ENCODE data around the gene TMEM198. TPM values are rescaled to one million over a fixed set of nuclear protein-coding genes. Genes with fewer than 3 reads are reported as not detected.
A peak's percentile ranks its signal among the peaks of the same experiment; 100 is the strongest.

Gene TMEM198
- total RNA-seq, 1 donor: 2.6 TPM

DNA sequence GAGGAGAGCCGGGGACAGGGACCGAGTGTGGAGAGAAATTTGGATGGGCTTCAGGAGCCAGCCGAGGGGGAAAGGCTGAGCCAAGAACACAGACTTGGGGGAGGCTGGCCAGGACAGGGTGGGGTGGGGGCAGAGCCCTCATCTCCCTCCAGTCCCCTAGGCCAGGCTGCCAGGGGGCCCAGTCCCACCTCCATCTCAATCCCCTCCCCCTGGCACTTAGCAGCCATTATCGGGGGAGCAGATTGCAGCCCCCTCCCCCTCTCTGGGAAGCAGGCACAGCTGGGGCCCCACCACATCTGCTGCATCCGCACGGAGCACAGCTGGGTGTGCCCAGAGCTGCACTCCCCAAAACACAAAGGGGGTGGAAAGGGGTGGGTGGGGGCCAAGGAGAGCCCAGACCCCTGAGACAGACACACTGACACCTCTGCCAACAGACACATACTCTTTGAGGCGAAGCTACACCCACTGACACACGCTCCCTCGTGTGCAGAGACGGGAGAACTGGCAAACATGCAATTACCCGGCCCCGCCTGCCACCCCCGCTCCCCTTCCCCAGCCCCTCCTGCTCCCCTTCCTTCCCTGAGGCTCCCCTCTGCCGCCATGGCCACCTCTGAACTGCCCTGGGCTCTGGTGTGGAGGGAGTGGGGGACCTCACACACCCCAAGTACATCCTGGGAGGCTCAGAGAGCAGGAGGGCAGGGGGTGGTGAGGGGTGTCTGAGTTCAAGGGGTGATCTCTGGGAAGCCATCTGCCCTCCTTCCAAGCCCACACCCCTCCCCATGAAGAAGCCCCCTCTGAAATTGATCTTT, 34.7 kb upstream of the TMEM198 start:
- TF ChIP-seq, protein P1, sequence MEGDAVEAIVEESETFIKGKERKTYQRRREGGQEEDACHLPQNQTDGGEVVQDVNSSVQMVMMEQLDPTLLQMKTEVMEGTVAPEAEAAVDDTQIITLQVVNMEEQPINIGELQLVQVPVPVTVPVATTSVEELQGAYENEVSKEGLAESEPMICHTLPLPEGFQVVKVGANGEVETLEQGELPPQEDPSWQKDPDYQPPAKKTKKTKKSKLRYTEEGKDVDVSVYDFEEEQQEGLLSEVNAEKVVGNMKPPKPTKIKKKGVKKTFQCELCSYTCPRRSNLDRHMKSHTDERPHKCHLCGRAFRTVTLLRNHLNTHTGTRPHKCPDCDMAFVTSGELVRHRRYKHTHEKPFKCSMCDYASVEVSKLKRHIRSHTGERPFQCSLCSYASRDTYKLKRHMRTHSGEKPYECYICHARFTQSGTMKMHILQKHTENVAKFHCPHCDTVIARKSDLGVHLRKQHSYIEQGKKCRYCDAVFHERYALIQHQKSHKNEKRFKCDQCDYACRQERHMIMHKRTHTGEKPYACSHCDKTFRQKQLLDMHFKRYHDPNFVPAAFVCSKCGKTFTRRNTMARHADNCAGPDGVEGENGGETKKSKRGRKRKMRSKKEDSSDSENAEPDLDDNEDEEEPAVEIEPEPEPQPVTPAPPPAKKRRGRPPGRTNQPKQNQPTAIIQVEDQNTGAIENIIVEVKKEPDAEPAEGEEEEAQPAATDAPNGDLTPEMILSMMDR (IDR thresholded peaks at IDR 0.05; ENCODE audit: insufficient read depth, low read depth, low read length): no peak
- DNase-seq (ENCODE audit: low read depth): no peak
- no peak overlapping the region for H3K4me3 ChIP-seq (ENCODE audit: low read depth, low read length)

- H3K4me3 ChIP-seq (ENCODE audit: low read depth, low read length): peak overlapping the region; percentile 53
- TF ChIP-seq, protein P1 (IDR thresholded peaks at IDR 0.05; ENCODE audit: insufficient read depth, low read depth, low read length): peak; percentile 76
- peak; percentile 74 for DNase-seq (ENCODE audit: low read depth)
These were observed 33.9 kb upstream of the TMEM198 start for GRCh38 chr2:219509780-219510511.

DNA sequence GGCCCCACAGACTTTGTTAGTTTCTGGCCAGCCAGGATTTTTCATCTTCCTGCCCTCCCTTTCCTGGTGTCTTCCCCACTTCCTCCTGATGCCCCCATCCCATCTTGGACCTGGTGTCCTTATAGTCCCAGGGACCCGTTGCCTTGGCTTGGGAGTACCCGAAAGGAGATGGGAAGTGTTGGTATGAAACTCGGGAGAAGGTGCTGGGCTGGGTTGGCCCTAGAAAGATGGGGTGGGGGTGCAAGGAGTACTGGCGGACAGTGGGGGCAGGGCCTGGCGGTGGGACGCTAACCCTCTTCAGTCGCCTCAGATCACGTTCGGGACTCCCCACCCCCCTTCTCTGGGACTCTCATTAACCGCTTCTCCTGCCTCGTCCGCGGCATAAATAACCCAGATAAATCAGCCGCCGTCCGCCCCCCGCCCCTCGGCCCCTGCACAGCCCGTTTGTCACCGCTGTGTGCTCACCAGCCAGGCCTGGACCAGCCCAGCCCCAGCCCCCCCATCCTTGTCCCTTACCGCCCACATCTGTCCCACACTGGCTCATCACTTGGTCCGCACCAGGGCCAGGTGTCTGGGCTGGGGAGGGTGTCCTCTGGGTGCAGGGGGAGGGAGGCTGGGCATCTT, 33.2 kb upstream of the TMEM198 start:
- TF ChIP-seq, protein P1 (IDR thresholded peaks at IDR 0.05; ENCODE audit: insufficient read depth, low read depth, low read length): no peak
- H3K4me3 ChIP-seq (ENCODE audit: low read depth, low read length): peak overlapping the region; percentile 53
- DNase-seq (ENCODE audit: low read depth): no peak

- H3K4me3 ChIP-seq (ENCODE audit: low read depth, low read length): no peak overlapping the region
- TF ChIP-seq, protein P1 (IDR thresholded peaks at IDR 0.05; ENCODE audit: insufficient read depth, low read depth, low read length): no peak
- DNase-seq (ENCODE audit: low read depth): no peak
These were observed 32.1 kb upstream of the TMEM198 start for GRCh38 chr2:219511547-219512325.

- TF ChIP-seq, protein P1 (IDR thresholded peaks at IDR 0.05; ENCODE audit: insufficient read depth, low read depth, low read length): no peak
These were observed 31.2 kb upstream of the TMEM198 start for GRCh38 chr2:219512524-219513216.

GRCh38 chr2:219513787-219514186, 30.0 kb upstream of the TMEM198 start:
- no peak overlapping the region for H3K4me3 ChIP-seq (ENCODE audit: low read depth, low read length)
- DNase-seq (ENCODE audit: low read depth): no peak
- TF ChIP-seq, protein P1 (IDR thresholded peaks at IDR 0.05; ENCODE audit: insufficient read depth, low read depth, low read length): no peak

More at GRCh38 chr2:219512524-219513216, 31.2 kb upstream of the TMEM198 start:
- no peak overlapping the region for H3K4me3 ChIP-seq (ENCODE audit: low read depth, low read length)
- no peak for DNase-seq (ENCODE audit: low read depth)
